ENCODE data around the gene NKIRAS1.
"Not testable (repeated sequence)": the region's sequence is repeated elsewhere in the genome, so short reads cannot be mapped to it uniquely, and the experiment has no call there.

NKIRAS1 gene

DNA sequence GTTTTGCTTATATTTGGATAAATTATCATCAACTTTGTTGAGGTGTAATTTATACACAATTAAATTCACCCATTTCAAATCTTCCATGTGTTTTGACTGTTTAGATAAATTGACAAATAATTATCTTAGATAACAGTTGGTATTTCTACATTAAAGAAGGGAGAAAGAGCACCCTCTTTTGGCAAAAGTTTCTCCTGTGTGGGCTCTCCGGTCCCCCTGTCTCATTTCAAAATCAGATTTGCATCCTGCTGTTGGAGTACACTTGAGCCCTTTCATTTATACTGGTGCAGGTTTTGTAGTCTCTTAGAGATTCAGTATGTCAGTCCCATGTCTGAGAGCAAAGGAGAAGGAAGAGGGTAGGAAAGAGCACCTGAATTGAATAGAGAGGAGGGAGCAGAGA lies 49.4 kb downstream of the NKIRAS1 start:
- no peak for DNase-seq

DNA sequence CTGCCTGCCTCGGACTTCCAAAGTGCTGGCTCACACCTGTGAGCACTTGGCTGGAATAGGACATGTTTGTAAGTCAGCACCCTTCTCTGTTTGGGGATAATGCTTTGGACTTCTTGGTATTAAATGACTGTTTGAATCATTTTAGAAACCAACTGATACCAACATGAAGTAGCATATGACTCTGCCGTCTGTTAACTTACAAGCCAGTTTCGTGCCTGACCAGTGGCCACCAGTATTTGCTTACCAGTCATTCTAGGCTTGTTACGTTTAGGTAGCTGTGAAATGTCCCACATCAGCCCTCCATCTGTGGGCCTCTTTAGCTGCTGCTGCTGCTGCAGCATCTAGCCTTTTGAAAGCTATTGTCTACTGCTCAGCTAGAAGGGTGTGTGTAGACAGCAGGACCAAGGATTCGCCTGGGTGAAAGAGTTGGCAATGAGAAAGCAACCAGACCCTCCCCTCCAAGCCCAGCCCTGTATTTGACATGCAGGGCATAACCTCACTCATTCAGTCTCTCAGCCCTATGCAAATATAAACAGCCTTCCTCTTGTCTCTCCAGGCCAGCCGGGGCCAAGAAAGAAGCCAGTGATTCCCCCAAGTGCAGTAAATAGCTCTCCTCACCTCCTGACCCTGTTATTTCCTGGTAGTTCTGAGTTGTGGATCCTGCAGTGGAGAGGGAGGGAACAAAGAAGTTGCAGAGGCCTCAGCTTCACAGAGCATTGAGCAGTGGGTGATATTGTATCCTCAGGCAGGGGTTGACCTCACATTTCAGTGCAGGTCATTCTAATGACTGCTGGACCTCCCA lies 51.0 kb downstream of the NKIRAS1 start:
- DNase-seq = no peak

DNA sequence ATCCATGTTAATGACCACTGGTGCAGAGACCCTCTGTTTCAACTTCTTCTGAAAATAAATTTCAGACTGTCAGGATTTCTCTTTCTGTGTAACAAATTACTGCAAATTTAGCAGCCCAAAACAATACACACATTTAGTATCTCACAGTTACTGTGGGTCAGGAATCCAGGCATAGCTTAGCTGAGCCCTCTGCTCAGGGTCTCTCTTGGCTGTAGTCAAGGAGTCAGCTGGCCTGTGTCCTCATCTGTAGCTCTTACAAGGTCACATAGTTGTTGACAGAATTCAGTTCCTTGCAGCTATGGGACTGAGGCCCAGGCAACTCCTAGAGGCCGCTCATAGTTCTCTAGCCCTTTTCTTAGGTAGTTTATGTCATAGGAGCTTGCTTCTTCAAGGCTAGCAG lies 51.9 kb downstream of the NKIRAS1 start:
- no peak for DNase-seq

DNA sequence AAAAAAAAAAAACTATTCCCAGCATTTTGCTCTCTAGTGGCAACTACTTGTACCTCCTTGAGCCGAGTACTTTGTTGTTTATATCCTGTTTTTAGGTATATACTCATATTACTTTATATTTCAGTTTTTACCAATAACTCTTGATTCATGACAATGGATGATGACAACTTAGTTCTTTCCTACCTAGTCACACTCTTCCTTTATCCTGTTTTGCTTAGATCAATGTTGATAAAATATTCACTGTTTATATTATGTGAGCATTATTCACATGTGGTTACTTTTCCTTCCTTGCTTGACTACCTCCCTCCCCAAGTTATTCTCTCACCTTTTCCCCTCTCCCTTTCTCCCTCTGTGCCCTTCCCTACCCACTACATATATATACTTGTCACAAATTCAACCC lies 53.7 kb downstream of the NKIRAS1 start:
- no peak for DNase-seq

DNA sequence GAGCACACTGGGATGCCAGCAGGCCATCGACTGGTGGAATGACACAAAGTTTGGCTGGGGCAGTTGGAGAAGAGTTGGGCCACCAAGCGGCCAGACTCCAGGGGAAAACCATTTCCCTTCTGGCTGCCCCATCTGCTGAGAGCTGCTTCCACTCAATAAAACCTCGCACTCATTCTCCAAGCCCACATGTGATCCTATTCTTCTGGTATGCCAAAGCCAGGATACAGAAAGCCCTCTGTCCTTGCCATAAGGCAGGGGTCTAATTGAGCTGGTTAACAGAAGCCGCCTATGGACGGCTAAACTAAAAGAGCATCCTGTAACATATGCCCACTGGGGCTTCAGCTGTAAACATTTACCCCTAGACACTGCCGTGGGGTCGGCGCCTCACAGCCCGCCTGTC lies 55.1 kb downstream of the NKIRAS1 start:
- no peak for DNase-seq

DNA sequence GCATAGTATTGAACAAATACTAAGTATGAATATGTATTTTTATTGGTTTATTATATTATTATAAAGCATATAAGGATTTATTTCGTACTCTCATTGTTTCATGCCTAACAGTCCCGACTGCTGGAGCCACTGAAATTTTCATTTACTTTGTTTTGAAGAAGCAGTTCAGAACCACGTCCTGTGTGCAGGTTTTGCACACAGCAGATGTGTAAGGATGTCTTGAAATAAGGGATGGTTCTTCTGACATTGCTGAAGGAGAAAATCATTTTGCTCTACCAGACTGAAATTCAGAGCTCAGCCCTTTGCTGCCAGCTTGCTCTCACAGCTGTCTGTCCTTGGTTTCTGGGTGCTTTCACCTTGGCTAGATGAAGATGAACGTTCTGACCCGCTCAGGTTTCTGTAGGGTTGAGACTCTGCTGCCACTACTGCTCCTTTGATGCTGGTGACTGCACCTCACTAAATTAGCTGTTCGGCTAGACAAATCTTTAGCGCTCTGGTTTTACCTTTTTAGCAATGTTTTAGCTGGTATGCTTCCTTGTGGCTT lies 56.9 kb downstream of the NKIRAS1 start:
- no peak for DNase-seq

DNA sequence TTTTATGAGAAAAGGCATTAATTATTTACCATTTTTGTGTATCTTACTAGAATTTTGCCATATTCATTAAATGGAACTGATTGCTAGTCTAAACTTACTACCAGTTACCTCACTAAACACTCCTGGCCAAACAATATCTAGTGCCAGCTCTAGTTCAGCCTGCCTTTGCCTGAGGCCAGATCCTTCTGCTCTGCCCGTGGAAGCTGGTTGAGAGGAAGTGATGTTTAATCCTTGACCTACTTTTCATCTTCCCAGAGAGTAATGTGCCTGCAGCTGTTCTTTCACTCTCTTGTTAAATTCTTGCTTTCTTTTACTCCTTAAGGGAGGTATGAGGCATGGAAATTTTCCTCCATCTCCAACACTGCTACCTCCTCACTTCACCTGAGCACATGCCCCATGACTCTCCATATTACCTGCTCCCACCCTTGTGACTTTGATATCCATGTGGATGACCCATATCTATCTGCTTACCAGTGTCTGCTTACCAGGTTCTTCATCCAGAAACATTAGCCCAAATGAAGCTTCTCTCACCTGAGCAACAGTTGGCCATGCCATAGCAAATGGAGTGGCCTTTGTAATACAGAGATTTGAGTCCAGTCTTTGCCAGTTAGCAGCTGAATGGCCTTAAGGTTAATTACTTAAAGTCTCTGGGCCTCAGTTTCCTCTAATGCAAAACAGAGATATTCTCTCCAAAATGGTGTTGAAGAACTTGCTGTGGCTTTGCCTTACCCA lies 57.6 kb downstream of the NKIRAS1 start:
- no peak for DNase-seq

DNA sequence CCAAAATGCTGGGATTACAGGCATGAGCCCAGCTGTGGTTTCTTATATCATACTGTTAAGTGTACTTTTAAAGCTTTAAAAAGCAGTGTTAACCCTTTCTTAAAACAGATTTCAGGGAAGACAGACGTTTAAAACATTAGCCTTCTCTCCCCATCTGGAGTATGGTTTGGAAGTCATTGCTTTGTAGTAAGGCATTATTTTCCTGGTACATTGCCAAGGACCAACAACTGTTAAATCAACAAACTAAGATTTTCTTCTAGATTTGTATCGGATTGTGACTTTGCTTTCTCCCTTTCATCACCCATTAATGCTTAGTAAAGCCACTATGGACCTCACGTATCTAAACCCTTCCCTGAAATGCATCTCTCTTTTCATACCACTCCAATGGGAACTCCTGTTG lies 60.5 kb downstream of the NKIRAS1 start:
- DNase-seq = no peak

DNA sequence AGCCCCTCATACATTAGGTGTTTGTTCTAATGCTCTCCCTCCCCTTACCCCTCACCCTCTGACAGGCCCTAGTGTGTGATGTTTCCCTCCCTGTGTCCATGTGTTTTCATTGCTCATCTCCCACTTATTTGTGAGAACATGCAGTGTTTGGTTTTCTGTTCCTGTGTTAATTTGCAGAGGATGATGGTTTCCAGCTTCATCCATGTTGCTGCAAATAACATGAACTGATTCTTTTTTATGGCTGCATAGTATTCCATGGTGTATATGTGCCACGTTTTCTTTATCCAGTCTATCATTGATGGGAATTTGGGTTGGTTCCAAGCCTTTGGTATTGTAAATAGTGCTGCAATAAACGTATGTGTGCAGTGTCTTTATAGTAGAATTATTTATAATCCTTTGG lies 67.3 kb downstream of the NKIRAS1 start:
- DNase-seq = not testable (repeated sequence)

DNA sequence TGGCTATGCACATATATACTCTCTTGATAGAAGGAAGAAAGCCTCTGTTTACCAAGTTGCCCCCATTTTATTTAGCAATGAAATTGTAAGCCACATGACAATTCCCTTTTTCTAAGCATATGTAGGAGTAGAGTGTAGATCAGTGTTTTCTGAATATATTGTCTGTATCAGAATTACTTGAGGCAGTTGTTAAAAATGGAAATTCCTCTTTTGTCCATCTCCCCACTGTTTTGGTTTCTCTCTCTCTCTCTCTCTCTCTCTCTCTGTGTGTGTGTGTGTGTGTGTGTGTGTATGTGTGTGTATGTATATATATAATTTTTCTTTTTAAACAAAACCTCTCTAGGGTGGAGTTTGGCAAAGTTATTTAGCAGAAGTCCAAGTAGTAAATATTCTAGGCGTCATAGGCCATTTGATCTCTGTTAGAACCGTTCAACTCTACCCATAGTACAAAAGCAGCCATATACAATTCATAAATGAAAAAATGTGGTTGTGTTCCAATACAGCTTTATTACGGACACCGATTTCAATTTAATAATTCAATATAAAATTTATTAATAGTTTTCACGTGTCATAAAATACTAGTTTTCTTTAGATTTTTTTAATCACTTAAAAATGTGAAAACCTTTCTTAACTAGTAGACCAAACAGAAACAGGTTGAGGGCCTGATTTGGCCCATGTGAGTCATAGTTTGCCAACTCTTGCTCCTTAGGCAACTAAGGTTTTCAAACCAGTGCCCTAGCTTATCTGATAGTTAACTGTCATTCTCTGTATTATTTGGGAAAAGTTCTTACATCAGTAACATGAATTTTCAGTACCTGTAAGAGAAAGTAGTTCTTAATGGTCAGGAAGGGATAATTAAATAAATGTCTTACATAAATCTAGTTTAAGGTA lies 71.2 kb downstream of the NKIRAS1 start:
- DNase-seq = no peak

DNA sequence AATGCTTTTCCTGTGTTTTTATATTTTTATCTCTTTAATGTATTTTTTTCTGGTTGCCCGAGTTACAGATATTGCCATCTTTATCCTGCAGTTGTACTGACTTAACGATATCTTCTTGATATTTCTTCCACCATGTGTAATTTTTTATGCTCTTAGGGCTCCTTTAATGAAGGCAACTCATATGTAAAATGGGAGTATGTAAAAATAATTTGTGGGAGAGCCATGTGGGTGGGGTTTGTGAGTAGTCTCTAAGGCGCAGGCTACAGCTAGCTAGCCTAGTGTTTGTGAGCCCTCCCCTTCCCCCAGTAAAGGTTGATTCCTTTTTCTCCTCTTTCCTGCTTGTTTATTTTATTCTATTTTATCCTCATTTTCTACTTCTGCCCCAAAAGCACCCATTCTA lies 72.9 kb downstream of the NKIRAS1 start:
- no peak for DNase-seq
